Bone marrow (tissue), 2 donors: ENCODE data around the gene SIRPD.
"Not testable (repeated sequence)": the region's sequence is repeated elsewhere in the genome, so short reads cannot be mapped to it uniquely, and the experiment has no call there.

Experiments
- DNase-seq, 2 donors: peaks; one replicate each; lab custom pipeline; 2025; lab: John Stamatoyannopoulos, UW

Gene SIRPD

GRCh38 chr20:1557605-1558004, at the start of gene SIRPD:
TSS of gene SIRPD (minus strand) at chr20:1557705. CDS start at chr20:1557653, 52 bp downstream.
- DNase-seq, result no peak

DNA sequence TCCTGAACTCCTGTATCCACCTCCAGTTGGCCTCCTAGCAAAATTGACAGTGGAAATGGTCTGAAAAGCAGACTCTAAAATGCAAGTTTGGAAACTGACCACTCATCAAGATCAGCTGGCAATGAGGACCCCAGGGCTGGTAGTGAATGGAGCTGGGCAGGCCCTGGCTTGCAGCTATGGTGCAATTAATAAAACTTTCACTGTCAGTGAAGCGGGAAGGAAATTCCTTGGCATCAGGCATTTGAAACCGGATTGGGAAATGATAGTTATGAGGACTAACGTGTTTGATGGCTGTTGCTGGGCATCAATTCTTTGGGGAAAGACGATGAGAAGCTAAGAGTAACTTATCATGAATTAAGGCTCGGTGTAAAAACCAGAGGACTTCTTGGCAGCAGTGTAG, 43.2 kb upstream of the SIRPD start:
- DNase-seq, result no peak

- DNase-seq, result no peak
These were observed 37.8 kb upstream of the SIRPD start for GRCh38 chr20:1595333-1595732.

GRCh38 chr20:1588533-1589460, 31.3 kb upstream of the SIRPD start:
- DNase-seq, result peak in 1 of 2 donors; percentile 38

- DNase-seq, result no peak
These were observed 30.5 kb upstream of the SIRPD start for GRCh38 chr20:1587781-1588532.

GRCh38 chr20:1579488-1579887, 22.0 kb upstream of the SIRPD start:
- DNase-seq, result no peak

- DNase-seq, result no peak
These were observed 20.4 kb upstream of the SIRPD start for GRCh38 chr20:1577906-1578305.

DNA sequence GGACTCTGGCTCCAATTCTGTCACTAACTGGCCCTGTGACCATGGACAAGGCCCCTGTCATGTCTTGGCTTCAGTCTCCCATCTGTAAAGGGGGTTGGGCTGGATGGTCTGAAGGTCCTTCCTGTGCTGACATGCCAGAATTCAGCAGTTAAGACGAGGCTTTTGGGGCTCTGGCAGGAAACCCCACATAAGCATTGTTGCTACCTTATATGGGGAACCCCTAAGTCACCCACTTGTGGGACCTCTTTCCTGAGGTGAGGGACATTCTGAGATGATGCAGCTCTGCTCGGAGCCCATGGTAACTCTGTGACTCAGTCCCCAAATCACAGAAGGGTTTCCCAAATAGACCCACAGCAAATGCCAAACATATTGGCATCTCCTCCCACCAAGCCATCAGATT, 19.8 kb upstream of the SIRPD start:
- DNase-seq, result not testable (repeated sequence)

DNA sequence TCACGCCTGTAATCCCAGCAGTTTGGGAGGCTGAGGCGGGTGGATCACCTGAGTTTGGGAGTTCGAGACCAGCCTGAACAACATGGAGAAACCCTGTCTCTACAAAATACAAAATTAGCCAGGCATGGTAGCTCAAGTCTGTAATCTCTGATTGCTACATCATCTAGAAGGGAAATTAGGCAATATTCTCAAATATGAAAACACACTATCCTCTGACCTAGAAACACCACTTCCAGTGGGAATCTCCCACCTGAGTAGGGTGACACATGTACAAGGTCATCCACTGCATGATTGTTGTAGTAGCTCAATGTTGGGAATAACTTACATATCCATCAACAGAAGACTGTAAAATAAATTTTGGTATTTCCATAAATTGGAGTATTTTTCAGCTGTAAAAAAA, 19.1 kb upstream of the SIRPD start:
- DNase-seq, result no peak

- DNase-seq, result not testable (repeated sequence)
These were observed 18.5 kb upstream of the SIRPD start for GRCh38 chr20:1576003-1576402.

DNA sequence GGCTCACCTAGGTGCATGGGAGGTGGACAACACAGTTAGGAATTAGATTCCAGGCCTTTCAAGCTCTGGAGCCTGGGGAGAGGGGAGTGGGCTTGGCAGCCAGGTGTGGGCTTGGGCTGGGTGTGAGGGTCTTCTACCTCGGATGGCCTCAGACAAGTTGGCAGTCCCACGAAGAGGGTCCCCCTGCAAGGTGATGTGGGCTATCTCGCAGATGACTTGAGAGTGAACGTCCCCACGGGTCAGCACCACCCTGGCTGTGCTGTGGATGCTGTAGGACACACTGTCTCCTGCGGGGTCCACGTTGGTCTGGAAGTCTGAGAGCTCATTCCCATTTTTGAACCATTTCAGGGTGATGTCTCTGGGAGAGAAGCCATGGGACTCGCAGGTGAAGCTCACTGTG, 14.1 kb upstream of the SIRPD start:
- DNase-seq, result not testable (repeated sequence)

DNA sequence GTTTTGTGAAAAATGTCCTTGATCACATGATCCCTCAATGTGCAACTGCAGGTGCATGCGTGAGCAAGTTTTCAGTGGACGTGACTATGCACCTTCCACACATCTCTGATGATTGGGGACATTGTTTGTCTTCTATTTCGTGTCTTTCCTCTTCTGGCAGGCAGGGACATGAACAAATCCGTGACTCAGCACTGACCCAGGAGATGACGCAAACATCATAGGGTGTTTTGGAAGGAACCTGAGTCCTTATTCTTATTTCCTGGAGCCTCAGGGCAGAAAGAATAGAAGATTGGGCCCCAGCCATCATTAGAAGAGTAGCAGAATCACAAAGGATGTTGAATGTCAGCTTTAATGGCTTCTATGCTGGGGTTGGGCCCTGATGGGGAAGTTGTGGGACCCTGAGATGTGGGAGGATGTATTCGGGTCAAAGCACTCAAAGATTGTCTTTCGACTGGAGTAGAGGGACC, 11.9 kb upstream of the SIRPD start:
- DNase-seq, result peak; percentile 18 to 26

GRCh38 chr20:1568163-1568490, 10.6 kb upstream of the SIRPD start:
- no peak for DNase-seq

DNA sequence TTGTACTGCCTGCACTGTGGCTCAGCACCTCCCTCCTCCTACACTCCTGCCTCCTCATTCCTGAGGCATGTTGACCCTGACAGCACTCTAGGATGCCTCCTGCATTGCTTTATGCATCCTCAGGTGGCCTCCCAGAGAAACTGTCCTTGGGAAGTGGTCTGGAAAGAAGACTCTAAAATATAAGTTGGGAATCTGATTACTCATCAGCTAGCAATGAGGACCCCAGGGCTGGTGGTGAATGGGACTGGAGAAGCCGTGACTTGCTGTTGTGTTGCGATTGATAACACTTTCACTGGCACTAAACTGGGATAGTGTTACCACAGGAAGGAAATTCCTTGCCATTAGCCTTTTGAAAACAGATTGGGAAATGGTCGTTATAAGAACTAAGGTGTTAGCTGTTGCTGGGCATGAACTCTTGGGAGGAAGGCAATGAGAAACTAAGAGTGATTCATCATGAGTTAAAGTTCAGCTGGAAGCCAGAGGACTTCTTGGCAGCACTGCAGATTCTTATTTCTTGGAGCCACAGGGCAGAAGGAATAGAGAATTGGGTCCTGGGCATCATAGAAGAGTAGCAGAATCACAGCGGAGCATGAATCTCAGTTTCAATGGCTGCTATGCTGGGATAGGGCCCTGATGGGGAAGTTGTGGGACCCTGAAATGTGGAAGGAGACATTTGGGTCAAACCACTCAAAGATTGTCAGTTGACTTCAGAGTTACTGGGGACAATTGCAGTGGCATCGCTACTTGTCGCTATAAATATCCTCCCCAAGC, 10.1 kb upstream of the SIRPD start:
- DNase-seq, result no peak

DNA sequence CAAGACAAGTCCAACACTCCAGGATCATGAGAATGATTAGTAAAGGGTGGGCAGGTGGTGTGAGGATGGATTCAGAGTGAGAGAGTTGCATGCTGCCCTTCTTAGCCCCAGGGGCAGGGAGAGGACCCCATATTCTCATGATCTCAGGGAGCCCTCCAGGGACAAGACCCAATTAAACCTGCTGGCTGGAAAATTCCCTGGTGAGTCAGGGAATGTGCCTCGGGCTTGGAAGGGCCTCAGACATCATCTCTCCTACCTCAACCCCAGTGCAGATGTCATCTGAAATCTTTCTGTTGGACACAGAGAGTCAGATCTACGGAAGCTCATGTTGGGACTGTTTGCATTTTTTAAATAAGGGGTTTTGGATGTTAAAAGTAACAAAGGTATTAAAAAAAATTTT, 9.2 kb upstream of the SIRPD start:
- DNase-seq, result no peak

GRCh38 chr20:1565461-1565860, 8.0 kb upstream of the SIRPD start:
- no peak for DNase-seq

DNA sequence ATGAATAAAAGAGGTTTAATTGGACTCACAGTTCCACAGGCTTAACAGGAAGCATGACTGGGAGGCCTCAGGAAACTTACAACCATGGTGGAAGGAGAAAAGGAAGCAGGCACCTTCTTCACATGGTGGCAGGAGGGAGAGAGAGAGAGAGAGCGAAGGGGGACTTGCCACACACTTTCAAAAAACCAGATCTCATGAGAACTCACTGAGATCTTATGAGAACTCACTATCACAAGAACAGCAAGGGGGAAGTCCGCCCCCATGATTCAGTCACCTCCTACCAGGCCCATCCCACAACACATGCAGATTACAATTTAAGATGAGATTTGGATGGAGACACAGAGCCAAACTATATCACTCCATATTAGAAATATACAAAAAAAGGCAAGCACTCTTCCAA, 6.1 kb upstream of the SIRPD start:
- no peak for DNase-seq

GRCh38 chr20:1562622-1563021, 5.1 kb upstream of the SIRPD start:
- no peak for DNase-seq

DNA sequence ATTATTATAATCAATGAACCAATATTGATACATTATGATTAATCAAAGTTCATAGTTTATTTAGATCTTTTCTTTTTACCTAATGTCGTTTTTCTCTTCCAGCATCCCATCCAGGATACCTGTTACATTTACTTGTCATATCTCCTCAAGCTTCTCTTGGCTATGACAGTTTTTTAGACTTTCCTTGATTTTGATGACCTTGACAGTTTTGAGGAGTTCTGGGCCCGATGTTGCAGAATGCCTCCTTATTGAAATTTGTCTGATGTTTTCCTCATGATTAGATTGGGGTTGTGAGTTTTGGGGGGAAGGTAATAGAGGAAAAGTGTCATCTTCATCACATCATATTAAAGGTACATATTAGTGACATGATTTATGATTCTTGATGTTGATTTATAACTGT, 3.8 kb upstream of the SIRPD start:
- DNase-seq, result no peak

DNA sequence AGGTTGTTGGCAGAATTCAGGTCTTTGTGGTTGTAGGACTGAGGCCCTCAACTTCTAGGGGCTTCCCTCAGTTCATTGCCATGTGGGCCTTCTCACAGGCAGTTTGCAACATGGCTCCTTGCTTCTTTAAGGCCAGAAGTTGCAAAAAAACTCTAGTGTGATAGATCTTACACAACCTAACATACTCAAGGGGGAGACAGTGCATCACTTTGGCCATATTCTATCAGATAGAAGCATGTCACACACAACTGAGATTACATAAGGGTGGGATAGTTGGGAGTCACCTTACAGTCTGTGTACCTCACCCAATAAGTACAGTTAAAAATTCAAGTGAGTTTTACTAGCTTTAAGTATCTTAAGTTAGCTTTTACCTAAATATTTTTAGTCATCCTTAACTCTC, 1.6 kb downstream of the SIRPD start:
- DNase-seq, result no peak

DNA sequence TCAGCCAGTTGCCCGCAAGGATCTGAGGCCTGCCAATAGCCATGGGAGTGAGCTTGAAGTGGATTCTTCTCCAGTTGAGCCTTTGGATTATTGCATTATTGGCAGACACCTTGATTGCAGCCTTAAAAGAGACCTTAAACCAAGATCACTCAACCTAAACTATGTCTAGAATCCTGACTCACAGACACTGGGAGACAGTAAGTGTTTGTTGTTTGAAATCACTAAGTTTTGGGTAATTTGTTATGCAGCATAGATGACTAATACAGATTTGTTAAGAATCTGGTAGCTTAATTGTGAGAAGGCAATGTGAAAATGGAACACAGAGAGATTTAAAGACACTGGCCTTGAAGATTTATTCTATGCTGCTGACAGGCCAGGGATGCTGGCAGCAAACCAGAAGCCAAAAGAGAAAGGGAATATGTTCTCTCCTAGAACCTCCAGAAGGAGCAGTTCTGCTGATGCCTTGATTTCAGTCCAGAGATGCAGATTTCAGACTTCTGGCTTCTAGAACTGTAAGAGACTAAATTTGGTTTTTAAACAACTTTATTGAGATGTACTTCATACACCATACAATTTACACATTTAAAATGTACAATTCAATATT, 17.6 kb downstream of the SIRPD start:
- no peak for DNase-seq

DNA sequence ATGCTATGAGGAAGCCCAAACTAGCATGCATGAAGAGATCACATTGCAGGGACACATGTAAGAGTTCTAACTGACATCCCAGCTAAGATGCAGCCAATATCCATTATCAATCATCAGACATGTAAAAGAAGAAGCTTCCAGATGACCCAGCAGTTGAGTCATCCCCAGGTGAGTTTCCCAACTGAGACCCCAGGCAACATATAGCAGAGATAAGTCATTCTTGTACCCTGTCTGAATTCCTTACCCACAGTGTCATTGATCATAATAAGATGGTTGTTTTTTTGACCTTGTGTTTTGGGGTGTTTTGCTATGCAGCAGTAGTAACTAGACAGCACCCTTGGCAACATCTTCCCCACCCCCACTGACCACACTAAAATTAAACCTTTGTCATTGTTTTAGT, 18.9 kb downstream of the SIRPD start:
- no peak for DNase-seq
